NCI-H345 (cell line): ENCODE results near the gene NLE1.
"Not testable (repeated sequence)": the region's sequence is repeated elsewhere in the genome, so short reads cannot be mapped to it uniquely, and the experiment has no call there.

Source experiments
- DNase-seq: peaks from one replicate; lab custom pipeline; 2025; lab: John Stamatoyannopoulos, UW

NLE1 gene

GRCh38 chr17:35141681-35142466, at the start of gene NLE1:
Gene NLE1 (minus strand): TSS chr17:35142303. CDS start chr17:35142275, 28 bp downstream.
- DNase-seq, result peak; percentile 84

GRCh38 chr17:35191001-35191695, 49.0 kb upstream of the NLE1 start:
- DNase-seq, result no peak

GRCh38 chr17:35189291-35189690, 47.2 kb upstream of the NLE1 start:
- DNase-seq, result no peak

GRCh38 chr17:35188111-35188510, 46.0 kb upstream of the NLE1 start:
- no peak for DNase-seq

GRCh38 chr17:35187481-35187880, 45.4 kb upstream of the NLE1 start:
- DNase-seq, result no peak

- no peak for DNase-seq
Measured at GRCh38 chr17:35185849-35186248, 43.7 kb upstream of the NLE1 start.

GRCh38 chr17:35184274-35184673, 42.2 kb upstream of the NLE1 start:
- DNase-seq, result no peak

- DNase-seq, result no peak
Measured at GRCh38 chr17:35183332-35183731, 41.2 kb upstream of the NLE1 start.

- DNase-seq, result not testable (repeated sequence)
Measured at GRCh38 chr17:35179379-35179778, 37.3 kb upstream of the NLE1 start.

GRCh38 chr17:35176897-35177296, 34.8 kb upstream of the NLE1 start:
- DNase-seq, result no peak

GRCh38 chr17:35175638-35176415, 33.7 kb upstream of the NLE1 start:
- no peak for DNase-seq

- DNase-seq, result no peak
Measured at GRCh38 chr17:35174835-35175334, 32.8 kb upstream of the NLE1 start.

GRCh38 chr17:35172321-35172720, 30.2 kb upstream of the NLE1 start:
- DNase-seq, result not testable (repeated sequence)

GRCh38 chr17:35171834-35172233, 29.7 kb upstream of the NLE1 start:
- DNase-seq, result no peak

- no peak for DNase-seq
Measured at GRCh38 chr17:35170968-35171771, 29.1 kb upstream of the NLE1 start.

- no peak for DNase-seq
Measured at GRCh38 chr17:35169835-35170363, 27.8 kb upstream of the NLE1 start.

- DNase-seq, result no peak
Measured at GRCh38 chr17:35167666-35168065, 25.6 kb upstream of the NLE1 start.

- DNase-seq, result no peak
Measured at GRCh38 chr17:35167046-35167445, 24.9 kb upstream of the NLE1 start.

- no peak for DNase-seq
Measured at GRCh38 chr17:35166526-35166925, 24.4 kb upstream of the NLE1 start.

- no peak for DNase-seq
Measured at GRCh38 chr17:35164716-35165115, 22.6 kb upstream of the NLE1 start.

GRCh38 chr17:35163886-35164285, 21.8 kb upstream of the NLE1 start:
- DNase-seq, result no peak
